NCI-H2081 (cell line): ENCODE data around the gene ST3GAL4.
"Not testable (repeated sequence)": the region's sequence is repeated elsewhere in the genome, so short reads cannot be mapped to it uniquely, and the experiment has no call there.

Experiments used
- DNase-seq, 2 experiments: peaks; one replicate each; lab custom pipeline; 2025; lab: John Stamatoyannopoulos, UW

The ST3GAL4 gene

DNA sequence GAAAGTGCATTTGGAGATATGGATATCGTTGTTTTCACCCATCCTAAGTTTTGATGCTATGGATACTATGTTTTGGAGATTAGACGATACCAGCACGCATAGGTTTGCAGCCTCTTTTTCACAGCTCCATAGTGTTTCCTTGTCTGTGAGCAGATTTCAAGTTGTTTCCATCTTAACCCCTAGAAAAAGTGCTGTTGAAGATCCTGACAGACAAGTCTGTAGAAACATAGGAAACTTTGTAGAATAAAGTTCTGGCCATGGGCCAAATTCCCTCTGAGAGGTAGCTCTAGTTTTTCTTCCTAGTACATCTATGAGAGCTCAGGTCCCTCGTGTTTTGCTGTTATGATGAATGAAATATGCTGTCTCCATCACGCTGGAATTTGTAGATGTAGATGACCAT, 32.4 kb downstream of the ST3GAL4 start:
- DNase-seq: no peak

DNA sequence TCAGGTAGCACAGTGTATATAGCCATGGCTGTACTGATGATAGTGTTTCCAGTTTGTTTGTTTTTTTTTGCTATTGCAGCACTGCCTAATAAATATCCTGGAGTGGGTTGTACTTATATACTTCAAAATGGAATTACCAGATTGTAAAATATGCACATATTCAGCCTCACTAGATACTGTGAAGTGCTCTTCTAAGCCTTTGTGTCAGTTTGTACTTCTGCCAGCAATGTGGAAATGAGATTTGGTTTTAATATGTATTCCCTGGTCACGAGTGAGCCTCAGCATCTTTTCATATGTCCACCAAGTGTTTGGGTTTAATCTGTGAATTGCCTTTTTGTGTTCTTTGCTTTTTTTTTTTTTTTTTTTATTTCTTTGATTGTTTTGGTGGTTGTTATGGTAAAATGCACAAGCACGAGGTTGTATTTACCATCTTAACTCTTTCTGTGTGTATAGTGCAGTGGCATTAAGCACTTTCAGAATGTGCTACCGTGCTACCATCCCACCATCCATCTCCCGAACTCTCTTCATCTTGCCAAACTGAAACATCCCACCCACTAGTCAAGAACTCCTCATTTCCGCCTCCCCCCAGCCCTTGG, 34.9 kb downstream of the ST3GAL4 start:
- no peak for DNase-seq

DNA sequence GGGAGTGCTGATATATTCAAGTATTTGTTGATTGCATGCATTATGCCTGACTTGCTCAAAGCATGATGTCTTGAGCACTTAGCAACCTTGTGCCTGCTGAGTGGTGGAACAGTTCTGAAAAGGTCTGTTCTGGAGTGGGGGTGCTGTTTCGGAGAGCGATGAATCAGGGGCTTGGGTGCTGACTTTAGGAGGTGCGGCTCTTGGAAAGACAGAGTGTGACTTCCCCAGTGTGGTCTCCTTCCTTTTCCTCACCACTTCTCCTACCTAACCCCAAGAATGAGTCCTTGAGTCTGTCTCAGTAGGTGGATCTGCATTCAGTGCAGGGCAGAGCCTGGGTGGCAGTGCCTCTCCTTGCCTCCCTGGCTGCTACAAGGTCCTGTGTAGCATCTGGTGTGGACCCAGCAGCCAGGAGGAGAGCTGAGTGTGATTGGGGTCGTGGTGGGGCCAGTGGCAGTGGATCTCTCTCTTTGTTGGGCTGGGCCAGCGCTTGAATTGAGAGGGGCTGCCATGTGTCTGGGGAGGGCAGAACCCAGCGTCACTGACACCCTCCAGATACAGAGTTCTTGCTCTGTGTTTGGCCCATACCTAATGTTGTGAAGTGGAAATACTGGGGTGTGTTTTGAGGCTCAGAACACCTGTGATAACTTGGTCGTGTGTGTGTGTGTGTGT, 35.9 kb downstream of the ST3GAL4 start:
- DNase-seq: no peak

DNA sequence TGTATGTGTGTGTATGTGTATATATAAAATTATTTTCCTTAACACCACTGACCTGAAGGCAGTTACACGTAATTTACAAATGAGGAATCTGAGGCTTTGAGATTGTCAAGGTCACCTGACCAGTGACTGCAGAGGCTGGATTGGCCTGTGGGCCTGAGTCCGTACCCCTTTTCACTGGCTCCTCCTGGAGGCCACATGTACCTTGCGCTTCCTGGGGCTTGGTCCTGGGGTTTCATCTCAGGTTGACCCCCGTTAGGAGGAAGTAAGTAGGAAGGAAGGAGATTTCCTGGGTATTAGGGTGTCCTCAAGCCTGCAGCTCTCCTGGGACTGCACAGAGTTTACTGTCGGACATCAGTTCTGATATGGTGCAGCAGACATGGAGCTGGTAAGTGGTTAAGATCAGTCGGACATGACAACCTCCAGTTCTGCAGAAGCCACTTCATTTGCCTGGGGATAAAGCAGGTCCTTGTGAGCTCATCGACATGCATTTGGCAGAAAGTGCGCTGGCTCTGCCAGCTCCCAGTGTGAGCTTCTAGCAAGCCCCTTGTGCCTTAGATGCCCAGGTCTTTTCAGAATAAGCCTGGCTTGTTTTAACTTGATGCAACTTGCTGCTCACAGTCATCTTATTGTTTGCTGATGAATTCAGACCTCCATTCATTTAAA, 36.6 kb downstream of the ST3GAL4 start:
- DNase-seq: no peak

DNA sequence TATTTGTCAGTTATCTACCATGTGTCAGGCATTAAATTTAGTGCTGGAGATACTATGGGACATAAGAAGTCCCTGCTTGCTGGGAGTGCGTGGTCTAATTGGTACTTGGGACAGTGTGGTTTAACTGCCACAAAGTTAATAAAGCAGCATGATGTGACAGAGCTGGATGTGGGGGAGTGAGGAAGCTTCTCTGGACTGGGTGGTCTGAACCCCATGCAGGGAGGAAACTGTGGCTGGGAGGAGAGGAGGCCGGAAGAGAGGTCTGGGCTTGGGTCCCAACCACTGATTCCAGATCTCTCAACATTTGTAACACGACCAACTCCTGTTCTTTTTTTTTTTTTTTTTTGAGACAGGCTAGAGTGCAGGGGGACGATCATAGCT, 37.1 kb downstream of the ST3GAL4 start:
- no peak for DNase-seq

DNA sequence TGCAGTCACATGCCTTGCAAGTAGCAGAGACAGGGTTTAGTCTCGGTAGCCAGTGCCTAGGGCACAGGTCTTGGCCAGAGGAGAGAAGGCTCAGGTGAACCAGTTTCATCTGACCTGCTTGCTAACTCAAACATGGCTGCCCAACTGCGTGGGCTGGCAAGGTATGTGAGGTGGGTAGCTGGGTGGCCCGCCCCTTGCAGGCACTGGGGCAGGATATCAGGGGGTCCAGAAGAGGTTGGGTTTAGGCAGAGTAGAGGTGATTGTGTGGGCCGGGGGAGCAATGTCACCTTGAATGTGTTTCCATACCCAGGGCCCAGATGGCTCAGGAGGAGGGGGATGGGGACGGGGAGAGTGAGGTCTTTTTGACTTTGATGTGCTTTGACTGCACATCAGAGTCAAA, 37.7 kb downstream of the ST3GAL4 start:
- no peak for DNase-seq

DNA sequence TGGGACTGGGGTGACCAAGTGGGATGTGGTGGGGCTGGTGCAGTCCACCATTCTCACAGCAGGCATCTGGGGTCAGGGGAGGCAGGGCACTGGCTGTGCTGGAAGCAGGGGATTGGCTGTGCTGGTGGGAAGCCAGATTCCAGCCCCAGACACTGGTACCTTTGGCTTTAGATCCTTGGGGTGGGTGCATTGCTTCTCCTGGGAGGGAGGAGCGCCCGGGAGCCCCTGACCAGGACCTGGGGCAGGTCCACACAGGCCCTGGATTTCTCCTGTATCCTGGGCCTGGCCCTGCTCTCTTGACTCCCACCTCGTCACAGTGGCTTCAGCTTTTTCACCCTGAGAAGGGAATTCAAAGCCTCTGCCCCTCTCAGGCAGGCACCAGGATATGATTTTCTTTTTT, 38.5 kb downstream of the ST3GAL4 start:
- DNase-seq: no peak

DNA sequence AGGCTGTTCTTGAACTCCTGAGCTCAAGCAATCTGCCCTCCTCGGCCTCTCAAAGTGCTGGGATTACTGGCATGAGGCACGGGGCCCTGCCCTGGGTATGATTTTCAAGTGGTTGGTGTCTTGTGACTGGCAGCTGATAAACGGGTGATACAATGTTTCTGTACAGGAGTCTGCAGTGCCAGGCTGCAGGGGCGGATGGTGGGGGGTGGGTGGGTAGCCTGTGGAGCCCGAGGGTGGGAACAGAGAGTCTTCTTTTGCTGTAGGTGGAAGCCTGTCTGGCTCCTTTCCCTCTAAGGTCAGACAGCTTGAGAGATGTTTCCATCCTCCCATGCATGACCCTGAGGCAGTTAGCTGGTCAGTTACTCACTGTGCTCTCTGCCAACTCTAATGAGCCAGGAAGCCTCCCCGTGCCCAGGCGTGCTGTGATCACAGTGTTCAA, 39.2 kb downstream of the ST3GAL4 start:
- not testable (repeated sequence) for DNase-seq

DNA sequence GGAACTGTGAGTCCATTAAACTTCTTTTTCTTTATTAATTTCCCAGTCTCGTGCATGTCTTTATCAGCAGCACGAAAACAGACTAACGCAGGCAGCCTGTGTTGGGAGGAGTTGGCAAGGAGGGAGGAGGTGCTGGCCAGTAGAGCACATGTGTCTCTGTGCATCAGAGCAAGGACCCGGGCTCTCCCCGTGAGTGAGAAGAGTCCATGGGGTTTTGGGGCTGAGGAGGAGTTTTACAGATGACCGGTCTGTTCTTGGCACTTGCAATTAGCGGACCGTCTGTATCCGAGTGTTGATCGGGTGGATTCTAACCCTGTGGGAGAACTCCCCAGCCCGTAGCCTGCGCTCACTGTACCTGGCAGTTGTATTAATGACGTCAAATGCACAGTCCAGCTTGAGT, 40.3 kb downstream of the ST3GAL4 start:
- DNase-seq: not testable (repeated sequence)

DNA sequence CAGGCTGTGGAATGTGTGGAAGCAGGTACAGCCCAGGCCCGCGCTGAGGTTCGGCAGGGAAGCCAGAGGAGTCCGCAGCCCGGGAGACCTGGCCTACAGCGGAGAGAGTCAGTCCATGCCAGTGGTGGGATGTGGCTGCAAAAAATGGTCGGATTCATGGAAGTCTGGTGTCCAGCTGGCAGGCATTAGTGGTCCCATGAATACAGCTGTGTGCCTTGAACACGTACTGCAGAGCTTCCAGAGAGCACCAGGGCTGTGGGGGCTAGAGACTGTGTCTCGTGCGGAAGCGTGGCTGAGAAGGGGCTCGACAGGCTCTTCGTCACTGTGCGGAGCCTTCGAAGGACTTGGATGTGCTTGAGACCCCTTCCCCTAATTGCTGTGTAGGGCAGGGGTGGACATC, 40.8 kb downstream of the ST3GAL4 start:
- DNase-seq: not testable (repeated sequence)

DNA sequence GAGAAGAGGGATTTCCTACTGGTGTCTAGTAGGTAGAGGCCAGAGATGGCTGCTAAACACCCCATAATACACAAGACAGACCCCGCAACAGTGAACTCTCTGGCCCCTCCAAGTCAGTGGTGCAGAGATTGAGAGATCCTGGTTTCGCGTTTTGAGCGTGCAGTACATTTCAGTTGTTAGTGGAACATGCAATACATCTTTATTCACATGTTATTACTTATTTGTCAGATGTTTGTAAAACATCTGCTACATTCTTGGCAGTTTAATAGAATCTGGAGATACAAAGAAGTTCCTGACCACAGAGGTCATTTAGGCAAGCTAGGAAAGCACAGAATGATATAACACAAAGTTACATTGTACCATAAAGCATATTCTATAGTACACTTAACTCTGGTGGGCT, 41.5 kb downstream of the ST3GAL4 start:
- DNase-seq: no peak

DNA sequence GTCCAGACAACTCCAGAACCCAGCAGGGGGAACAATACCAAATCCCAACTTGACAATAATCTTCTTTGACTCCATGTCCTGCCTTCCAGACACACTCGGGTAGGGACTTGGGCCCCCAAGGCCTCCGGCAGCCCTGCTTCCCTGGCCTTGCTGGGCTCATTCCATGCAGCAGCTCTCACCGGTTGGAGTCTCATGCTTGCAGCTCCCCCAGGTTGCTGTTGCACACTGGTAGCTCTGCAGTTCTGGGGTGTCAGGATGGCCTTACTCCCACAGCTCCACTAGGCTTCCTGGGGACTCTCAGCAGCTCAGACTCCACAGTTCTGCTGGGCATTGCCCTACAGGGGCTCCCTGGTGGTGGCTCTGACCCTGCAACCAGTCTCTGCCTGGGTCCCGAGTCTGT, 42.8 kb downstream of the ST3GAL4 start:
- no peak for DNase-seq

DNA sequence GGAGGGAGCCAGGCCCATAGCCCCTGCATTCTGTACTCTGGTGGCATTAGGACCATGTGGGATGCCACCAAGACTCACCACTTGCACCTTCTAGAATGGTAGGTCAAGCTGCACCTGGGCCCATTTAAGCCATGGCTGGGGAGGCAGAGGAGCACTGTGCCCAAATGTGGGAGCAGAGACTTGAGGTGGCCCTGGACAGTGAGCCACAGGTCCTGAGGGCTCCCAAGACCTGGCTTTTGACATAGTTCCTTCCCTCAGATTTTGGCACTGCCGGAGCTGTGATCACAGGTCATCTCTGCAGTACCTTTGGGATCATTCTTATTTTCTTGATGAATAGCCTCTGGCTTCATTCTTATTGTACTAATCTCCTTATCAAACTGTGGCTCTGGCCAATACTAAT, 43.2 kb downstream of the ST3GAL4 start:
- DNase-seq: no peak

DNA sequence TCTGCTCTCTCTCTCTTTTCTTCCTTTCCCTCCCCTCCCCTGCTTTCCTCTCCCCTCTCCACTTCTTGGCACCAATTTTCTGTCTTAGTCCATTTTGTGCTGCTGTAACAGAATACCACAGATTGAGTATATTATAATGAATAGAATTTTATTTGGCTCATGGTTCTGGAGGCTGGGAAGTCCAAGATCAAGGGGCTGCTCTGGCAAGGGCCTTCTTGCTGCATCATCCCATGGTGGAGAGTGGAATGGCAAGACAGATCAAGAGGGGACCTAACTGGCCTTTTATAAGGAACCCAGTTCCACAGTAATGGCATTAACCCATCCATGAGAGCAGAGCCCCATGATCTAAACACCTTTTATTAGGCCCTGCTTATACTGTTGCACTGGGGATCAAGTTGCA, 44.5 kb downstream of the ST3GAL4 start:
- no peak for DNase-seq

DNA sequence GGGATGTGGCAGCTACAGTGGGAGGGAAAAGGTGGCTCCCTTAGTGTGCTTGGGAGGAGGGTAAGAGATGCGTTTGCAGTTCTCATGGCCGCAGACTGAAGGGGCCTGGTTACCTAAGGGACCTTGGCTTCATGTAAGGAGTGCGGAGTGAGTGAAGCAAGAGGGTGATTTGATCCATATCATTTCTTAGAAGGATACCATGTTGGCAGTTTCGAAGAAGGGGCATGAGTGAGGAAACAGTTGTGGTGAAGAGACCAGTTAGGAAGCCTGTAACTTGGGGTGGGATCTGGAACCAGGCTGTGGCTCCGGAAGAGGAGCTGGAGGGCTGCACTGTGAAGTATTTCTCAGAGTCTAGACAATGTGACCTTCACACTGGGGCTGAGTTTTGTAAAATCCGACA, 45.0 kb downstream of the ST3GAL4 start:
- no peak for DNase-seq

DNA sequence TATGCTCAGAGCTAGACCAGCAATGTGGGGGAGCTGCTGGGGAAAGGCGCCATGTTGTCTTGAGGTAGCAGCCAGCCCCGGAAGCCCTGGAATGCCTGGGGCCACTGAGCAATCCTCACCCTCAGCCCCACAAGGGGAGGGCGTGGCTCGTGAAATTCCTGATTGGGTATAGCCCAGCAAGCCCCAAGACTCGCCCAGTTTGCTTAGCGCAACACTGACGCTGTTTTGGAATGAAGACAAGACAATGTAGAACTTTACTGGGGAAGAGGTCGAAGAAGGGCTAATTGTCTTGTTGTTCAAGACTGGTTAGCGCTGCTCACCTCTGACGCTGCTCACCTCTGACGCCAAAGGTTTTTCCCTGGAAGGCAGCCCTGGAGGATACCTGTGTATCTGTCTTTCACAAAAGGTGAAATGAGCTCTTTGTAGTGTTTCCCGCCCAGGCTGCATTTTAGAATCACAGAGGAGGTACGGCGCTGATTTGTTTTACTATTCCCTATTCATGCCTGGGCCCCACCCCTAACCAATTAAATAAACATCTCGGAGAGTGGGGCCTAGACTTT, 47.6 kb downstream of the ST3GAL4 start:
- DNase-seq: no peak

DNA sequence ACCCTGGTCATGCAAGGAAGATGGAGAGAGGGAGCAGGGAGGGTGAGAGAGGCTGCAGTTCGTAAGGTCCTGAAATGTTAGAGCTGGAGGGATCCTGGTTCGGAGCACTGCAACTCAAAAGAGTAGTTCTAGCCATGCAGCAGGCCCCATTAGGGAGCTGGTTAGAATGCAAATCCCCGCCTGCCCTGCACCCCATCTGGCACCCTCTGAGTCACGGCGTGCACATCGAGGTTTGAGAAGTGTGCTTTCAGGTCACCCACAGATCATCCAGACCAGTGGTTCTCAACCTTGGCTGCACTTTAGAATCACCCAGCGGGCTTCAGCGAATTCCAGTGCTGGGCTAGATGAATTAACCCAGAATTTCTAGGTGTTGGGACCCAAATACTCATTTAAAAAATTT, 48.2 kb downstream of the ST3GAL4 start:
- DNase-seq: no peak

DNA sequence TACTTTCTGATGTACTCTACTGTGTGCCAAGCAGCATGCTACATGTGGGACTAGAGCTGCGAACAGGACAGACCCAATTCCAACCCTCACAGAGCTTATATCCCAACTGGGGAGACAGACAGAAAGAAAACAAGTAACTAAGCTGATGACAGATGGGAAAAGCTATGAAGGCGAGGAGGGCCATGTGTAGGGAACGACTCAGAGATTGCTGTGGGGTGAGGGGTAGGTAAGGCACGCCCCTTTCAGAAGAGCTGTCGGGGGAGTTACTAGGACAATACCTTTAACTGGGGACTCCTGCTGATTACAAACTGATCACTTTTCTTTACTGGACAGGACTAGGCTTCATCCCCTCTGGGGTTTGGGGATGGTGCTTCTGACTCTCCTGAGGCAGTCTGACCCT, 48.9 kb downstream of the ST3GAL4 start:
- no peak for DNase-seq

DNA sequence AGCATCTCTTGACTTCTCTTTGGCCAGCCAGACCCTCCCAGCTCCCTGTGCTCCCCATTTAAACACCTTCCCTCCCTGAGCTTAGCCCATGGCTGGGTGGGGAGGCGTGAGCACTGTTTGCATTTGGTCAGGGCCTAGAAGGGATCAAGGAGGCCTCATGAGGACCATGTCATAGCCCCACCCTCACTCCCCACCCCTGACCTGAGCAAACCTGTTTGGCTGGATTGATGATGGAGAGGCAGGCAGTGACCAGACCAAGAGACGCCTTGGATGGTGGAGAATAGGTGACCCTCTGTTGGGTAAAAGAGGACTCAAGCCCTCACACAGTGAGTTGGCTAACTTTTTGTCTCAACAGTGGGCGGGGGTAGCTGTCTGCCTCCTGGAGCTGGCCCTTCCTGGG, 49.9 kb downstream of the ST3GAL4 start:
- DNase-seq: no peak

DNA sequence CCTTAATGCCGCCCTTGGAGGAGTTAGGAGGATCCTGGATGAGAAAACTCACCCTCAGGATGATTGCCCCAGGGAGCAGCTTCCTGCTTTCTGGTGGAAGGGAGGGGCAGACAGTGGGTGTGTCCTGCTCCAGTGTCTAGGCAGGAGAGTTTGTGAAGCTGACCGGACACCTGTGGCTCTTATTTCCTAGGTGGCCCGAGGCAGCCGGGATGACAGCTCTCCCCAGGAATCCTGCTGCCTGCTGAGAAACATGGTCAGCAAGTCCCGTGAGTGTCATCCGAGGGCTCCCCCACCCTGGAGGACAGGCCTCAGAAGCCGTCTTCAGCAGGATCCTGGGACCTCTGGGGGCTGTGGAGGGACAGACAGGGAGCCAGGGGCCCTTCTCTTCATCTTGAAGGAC, 50.4 kb downstream of the ST3GAL4 start:
- peak in 1 of 2 experiments; percentile 11 for DNase-seq

DNA sequence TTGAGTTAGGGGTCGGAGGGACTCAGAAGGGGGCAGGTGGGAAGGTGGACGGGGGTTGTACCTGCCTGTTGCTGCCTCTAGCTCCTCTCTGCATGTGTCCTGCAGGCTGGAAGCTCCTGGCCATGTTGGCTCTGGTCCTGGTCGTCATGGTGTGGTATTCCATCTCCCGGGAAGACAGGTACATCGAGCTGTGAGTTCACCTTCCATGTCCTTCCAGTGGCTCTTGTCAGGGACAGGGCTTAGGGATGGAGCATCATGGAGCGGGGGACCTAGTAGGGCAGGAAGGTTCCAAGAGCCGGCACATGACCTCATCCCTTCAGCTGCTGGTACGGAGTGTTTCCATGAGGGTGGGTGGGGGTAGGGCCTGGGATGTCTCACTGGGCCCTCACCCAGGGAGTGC, 50.9 kb downstream of the ST3GAL4 start:
- no peak for DNase-seq

DNA sequence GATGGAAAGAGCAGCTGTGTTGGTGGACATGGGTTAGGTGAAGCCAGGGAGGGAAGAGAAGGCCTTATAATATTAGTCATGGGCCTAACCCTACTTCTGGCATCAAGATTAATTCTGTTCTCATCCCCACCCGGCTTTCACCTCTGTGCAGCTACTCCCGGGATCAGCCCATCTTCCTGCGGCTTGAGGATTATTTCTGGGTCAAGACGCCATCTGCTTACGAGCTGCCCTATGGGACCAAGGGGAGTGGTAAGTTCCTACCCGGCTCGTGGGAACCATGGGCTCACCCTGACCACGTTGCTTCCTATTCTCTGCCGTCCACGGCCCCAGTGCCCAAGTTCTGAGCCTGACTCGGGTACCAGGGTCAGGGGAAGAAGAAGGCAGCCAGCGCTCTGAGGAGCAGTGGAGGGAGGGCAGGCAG, 51.6 kb downstream of the ST3GAL4 start:
- no peak for DNase-seq

DNA sequence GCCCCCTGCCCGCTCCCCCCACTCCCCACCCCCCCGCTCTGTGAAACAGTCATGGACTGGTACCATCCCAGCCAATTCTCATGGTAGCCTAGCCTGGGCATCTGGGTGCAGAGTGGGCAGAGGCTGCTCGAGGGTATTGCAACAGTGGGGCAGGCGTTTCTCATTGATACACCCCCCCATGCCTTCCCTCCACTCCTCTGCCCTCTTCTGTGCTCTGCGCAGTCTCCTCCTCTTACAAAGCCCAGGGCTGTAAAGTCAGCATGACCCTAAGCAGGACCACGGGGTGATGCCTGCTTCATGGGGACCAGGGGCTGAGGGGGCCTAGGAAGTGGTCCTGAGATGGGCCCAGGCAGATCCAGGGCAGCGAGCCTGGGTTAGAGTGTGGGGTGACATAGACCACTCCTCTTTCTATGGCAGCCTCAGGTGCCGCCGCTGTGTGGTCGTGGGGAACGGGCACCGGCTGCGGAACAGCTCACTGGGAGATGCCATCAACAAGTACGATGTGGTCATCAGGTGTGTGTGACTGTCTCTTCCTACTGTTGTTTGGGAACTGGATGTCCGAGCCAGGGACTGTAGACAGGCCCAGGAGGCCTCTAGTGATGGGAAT, 52.3 kb downstream of the ST3GAL4 start:
- DNase-seq: no peak
